HEK293 (cell line): Measurements from ENCODE around the gene ATP10A.

Source experiments
- EGR2 ChIP-seq: fragments of 450-650 bp; formaldehyde crosslinking; IDR thresholded peaks from 2 replicates; pipeline ENCODE4 v1.5.1; 2016; ENCODE audit warnings: low read depth, missing biosample characterization, missing genetic modification characterization
- GLIS1 ChIP-seq: fragments of 450-650 bp; formaldehyde crosslinking; IDR thresholded peaks from 2 replicates; pipeline ENCODE4 v1.5.1; 2016; ENCODE audit warnings: missing biosample characterization, missing genetic modification characterization
- OSR2 ChIP-seq: fragments of 450-650 bp; formaldehyde crosslinking; IDR thresholded peaks from 2 replicates; pipeline ENCODE4 v1.5.1; 2016; ENCODE audit warnings: missing biosample characterization, missing genetic modification characterization
- OVOL3 ChIP-seq: fragments of 450-650 bp; formaldehyde crosslinking; IDR thresholded peaks from 2 replicates; pipeline ENCODE4 v1.5.1; 2016; ENCODE audit warnings: missing biosample characterization, missing genetic modification characterization
- PATZ1 ChIP-seq: fragments of 450-650 bp; formaldehyde crosslinking; IDR thresholded peaks from 2 replicates; pipeline ENCODE4 v1.5.1; 2016; ENCODE audit warnings: missing biosample characterization, missing genetic modification characterization
- PRDM10 ChIP-seq: fragments of 450-650 bp; formaldehyde crosslinking; IDR thresholded peaks from 2 replicates; pipeline ENCODE4 v1.5.1; 2016; ENCODE audit warnings: missing biosample characterization, missing genetic modification characterization
- WT1 ChIP-seq: fragments of 450-650 bp; formaldehyde crosslinking; IDR thresholded peaks from 2 replicates; pipeline ENCODE4 v1.5.1; 2016; ENCODE audit warnings: missing biosample characterization, missing genetic modification characterization
- YY2 ChIP-seq: fragments of 450-650 bp; formaldehyde crosslinking; IDR thresholded peaks from 2 replicates; pipeline ENCODE4 v1.5.1; 2016; ENCODE audit warnings: missing biosample characterization, missing genetic modification characterization
- ZBTB44 ChIP-seq: fragments of 450-650 bp; IDR thresholded peaks from 2 replicates; pipeline ENCODE4 v1.5.1; 2018; ENCODE audit warnings: missing biosample characterization, mild to moderate bottlenecking, missing genetic modification characterization
- ZIC2 ChIP-seq: fragments of 450-650 bp; formaldehyde crosslinking; IDR thresholded peaks from 2 replicates; pipeline ENCODE4 v1.5.1; 2016; ENCODE audit warnings: missing biosample characterization, missing genetic modification characterization
- ZNF114 ChIP-seq: fragments of 450-650 bp; formaldehyde crosslinking; IDR thresholded peaks from 2 replicates; pipeline ENCODE4 v1.5.0; 2017; ENCODE audit warnings: missing biosample characterization, missing genetic modification characterization
- ZNF16 ChIP-seq: fragments of 450-650 bp; formaldehyde crosslinking; IDR thresholded peaks from 2 replicates; pipeline ENCODE4 v1.5.1; 2016; ENCODE audit warnings: low read depth, missing biosample characterization, missing genetic modification characterization
- ZNF19 ChIP-seq: fragments of 450-650 bp; formaldehyde crosslinking; IDR thresholded peaks from 2 replicates; pipeline ENCODE4; 2016; ENCODE audit warnings: missing biosample characterization, missing genetic modification characterization, low read depth
- ZNF221 ChIP-seq: fragments of 450-650 bp; formaldehyde crosslinking; IDR thresholded peaks from 2 replicates; pipeline ENCODE4 v1.5.1; 2017; ENCODE audit warnings: missing biosample characterization, missing genetic modification characterization, borderline replicate concordance
- ZNF302 ChIP-seq: fragments of 450-650 bp; formaldehyde crosslinking; IDR thresholded peaks from 2 replicates; pipeline ENCODE4 v1.5.1; 2016; ENCODE audit warnings: missing biosample characterization, missing genetic modification characterization, low read depth
- ZNF324 ChIP-seq: fragments of 450-650 bp; formaldehyde crosslinking; IDR thresholded peaks from 2 replicates; pipeline ENCODE4 v1.5.1; 2016; ENCODE audit warnings: missing biosample characterization, missing genetic modification characterization
- ZNF416 ChIP-seq: fragments of 450-650 bp; formaldehyde crosslinking; IDR thresholded peaks from 2 replicates; pipeline ENCODE4 v1.5.1; 2016; ENCODE audit warnings: missing biosample characterization, missing genetic modification characterization
- ZNF433 ChIP-seq: fragments of 450-650 bp; formaldehyde crosslinking; IDR thresholded peaks from 2 replicates; pipeline ENCODE4 v1.5.1; 2016; ENCODE audit warnings: missing biosample characterization, missing genetic modification characterization, low read depth
- ZNF518A ChIP-seq: fragments of 450-650 bp; formaldehyde crosslinking; conservative IDR thresholded peaks from 2 replicates; pipeline ENCODE4 v1.5.1; 2016; ENCODE audit warnings: low read depth, missing biosample characterization, missing genetic modification characterization
- ZNF521 ChIP-seq: fragments of 450-650 bp; formaldehyde crosslinking; IDR thresholded peaks from 2 replicates; pipeline ENCODE4 v1.5.1; 2017; ENCODE audit warnings: missing biosample characterization, mild to moderate bottlenecking, missing genetic modification characterization
- ZNF558 ChIP-seq: fragments of 450-650 bp; formaldehyde crosslinking; IDR thresholded peaks from 2 replicates; pipeline ENCODE4 v1.5.1; 2016; ENCODE audit warnings: missing biosample characterization, missing genetic modification characterization
- ZNF692 ChIP-seq: fragments of 450-650 bp; formaldehyde crosslinking; IDR thresholded peaks from 2 replicates; pipeline ENCODE4 v1.5.1; 2016; ENCODE audit warnings: missing biosample characterization, missing genetic modification characterization
- ZNF837 ChIP-seq: fragments of 450-650 bp; formaldehyde crosslinking; IDR thresholded peaks from 2 replicates; pipeline ENCODE4 v1.5.1; 2016; ENCODE audit warnings: missing biosample characterization, missing genetic modification characterization

ATP10A gene

GRCh38 chr15:25849157-25849921, 13.8 kb downstream of the ATP10A start (continued):
- TF ChIP-seq ZIC2, result peak; percentile 17; the same call in 1 of the 2 replicates
- TF ChIP-seq ZNF433 (tag by site-specific recombination), result no peak
- peak; percentile 68 for TF ChIP-seq GLIS1
- TF ChIP-seq OSR2, result peak; percentile 31; the same call in 1 of the 2 replicates
- TF ChIP-seq ZNF558 (tag by site-specific recombination), result no peak
- TF ChIP-seq EGR2 (tag by site-specific recombination), result no peak
- no peak for TF ChIP-seq ZNF837 (tag by site-specific recombination)
- TF ChIP-seq ZNF19, result no peak
- 0 out of 2 replicates have a peak, but pooled peaks have one; percentile 17 for TF ChIP-seq PATZ1 (tag by site-specific recombination)
- no peak for TF ChIP-seq ZNF114 (tag by site-specific recombination)
- TF ChIP-seq ZNF692 (tag by site-specific recombination), result no peak
- no peak for TF ChIP-seq ZNF324
- no peak for TF ChIP-seq ZNF518A (tag by site-specific recombination)
- no peak for TF ChIP-seq ZNF302 (tag by site-specific recombination)
- TF ChIP-seq PRDM10 (tag by site-specific recombination), result no peak
- TF ChIP-seq ZNF16 (tag by site-specific recombination), result no peak
- no peak for TF ChIP-seq ZBTB44
- no peak for TF ChIP-seq YY2 (tag by site-specific recombination)
- peak; percentile 41 for TF ChIP-seq WT1 (tag by site-specific recombination)
- no peak for TF ChIP-seq ZNF221 (tag by site-specific recombination)
- no peak for TF ChIP-seq OVOL3 (tag by site-specific recombination)
- no peak for TF ChIP-seq ZNF521 (tag by site-specific recombination)
- TF ChIP-seq ZNF416 (tag by site-specific recombination), result no peak
